OCI-LY1 (cell line): Measurements from ENCODE around the gene LRIG3.

Source experiments
- EZH2 ChIP-seq: fragments of 200-600 bp; sonication (generic), shearing (Covaris generic); IDR thresholded peaks from 2 replicates; pipeline ENCODE4 v1.8.0; 2017; ENCODE audit warnings: borderline replicate concordance, mixed run types, mild to moderate bottlenecking, antibody characterized with exemption, low read length, moderate library complexity, mixed read lengths
- TF ChIP-seq, protein P1 (sequence below): fragments of 200-600 bp; sonication (generic), shearing (Covaris generic); IDR thresholded peaks from 2 replicates; pipeline ENCODE4 v1.5.1; 2017; ENCODE audit warnings: mild to moderate bottlenecking, antibody characterized with exemption, low read length, moderate library complexity, mixed read lengths

DNA sequence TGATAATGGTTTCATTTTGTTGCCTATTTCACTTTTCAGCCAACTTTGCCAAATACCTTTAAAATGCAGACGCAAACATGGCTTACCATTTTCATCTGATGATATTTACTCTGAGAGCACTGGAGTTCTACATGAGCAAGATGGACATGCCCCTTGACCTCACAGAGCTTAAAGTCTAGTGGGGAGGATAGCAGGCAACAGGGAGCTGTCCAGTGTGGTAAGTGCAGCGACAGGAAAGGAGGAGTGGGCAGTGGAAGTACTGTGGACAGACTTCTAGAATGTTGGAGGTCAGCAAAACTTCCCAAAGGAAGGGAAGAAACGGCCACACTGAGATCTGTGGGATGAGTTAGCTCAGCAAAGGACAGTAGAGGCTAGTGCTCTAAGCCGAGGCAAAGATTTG is 25.3 kb downstream of the LRIG3 start:
- TF ChIP-seq, protein P1, sequence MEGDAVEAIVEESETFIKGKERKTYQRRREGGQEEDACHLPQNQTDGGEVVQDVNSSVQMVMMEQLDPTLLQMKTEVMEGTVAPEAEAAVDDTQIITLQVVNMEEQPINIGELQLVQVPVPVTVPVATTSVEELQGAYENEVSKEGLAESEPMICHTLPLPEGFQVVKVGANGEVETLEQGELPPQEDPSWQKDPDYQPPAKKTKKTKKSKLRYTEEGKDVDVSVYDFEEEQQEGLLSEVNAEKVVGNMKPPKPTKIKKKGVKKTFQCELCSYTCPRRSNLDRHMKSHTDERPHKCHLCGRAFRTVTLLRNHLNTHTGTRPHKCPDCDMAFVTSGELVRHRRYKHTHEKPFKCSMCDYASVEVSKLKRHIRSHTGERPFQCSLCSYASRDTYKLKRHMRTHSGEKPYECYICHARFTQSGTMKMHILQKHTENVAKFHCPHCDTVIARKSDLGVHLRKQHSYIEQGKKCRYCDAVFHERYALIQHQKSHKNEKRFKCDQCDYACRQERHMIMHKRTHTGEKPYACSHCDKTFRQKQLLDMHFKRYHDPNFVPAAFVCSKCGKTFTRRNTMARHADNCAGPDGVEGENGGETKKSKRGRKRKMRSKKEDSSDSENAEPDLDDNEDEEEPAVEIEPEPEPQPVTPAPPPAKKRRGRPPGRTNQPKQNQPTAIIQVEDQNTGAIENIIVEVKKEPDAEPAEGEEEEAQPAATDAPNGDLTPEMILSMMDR: no peak
- TF ChIP-seq EZH2: no peak
